A673 (cell line): ENCODE results near the gene DPH3. TPM values are rescaled to one million over a fixed set of nuclear protein-coding genes. Genes with fewer than 3 reads are reported as not detected.

Source experiments
- BruUV-seq: library from RNA; stranded (reverse); fragments of 400-500 nt; replicated peaks from 2 replicates; lab custom pipeline; 2021; lab: Mats Ljungman, UMichigan
- CTCF ChIA-PET: fragments of 300-600 bp; sonication (Branson Sonifier 250); formaldehyde crosslinking; loops from one replicate; lab custom pipeline; 2022; ENCODE audit warnings: antibody characterized with exemption; lab: Charles Lee
- POLR2A ChIA-PET: fragments of 300-600 bp; sonication (Branson Sonifier 250); formaldehyde crosslinking; loops from one replicate; lab custom pipeline; 2022; ENCODE audit warnings: antibody characterized with exemption; ENCODE audit not compliant: low non-redundant PET; lab: Charles Lee
- DNase-seq: peaks from one replicate; pipeline ENCODE4 v3.0.0-alpha.2; 2015; ENCODE audit warnings: low spot score
- H3K27ac ChIP-seq: fragments of 200-600 bp; sonication (generic); 2 replicates; pipeline ENCODE4 v1.5.1; 2016; ENCODE audit warnings: mixed run types, low read depth, mild to moderate bottlenecking, mixed read lengths, antibody characterized with exemption, low read length; ENCODE audit not compliant: poor library complexity, severe bottlenecking
- H3K27me3 ChIP-seq: fragments of 200-600 bp; sonication (generic); replicated peaks from 2 replicates; pipeline ENCODE4 v1.6.1; 2017; ENCODE audit warnings: mixed run types, low read depth, mild to moderate bottlenecking, mixed read lengths, antibody characterized with exemption, low read length; ENCODE audit not compliant: insufficient read depth, poor library complexity
- H3K36me3 ChIP-seq: fragments of 200-600 bp; sonication (generic); 2 replicates; pipeline ENCODE4 v1.6.1; 2016; ENCODE audit warnings: mixed run types, mild to moderate bottlenecking, mixed read lengths, antibody characterized with exemption, low read length; ENCODE audit not compliant: insufficient read depth, poor library complexity, severe bottlenecking
- H3K4me1 ChIP-seq: fragments of 200-600 bp; sonication (generic); 2 replicates; pipeline ENCODE4 v1.6.1; 2017; ENCODE audit warnings: mixed run types, mild to moderate bottlenecking, mixed read lengths, antibody characterized with exemption, low read length; ENCODE audit not compliant: insufficient read depth, poor library complexity, severe bottlenecking
- H3K4me3 ChIP-seq: fragments of 200-600 bp; sonication (generic); 2 replicates; pipeline ENCODE4 v1.5.1; 2016; ENCODE audit warnings: low read depth, mixed run types, mild to moderate bottlenecking, mixed read lengths, low read length; ENCODE audit not compliant: poor library complexity, severe bottlenecking
- H3K9me3 ChIP-seq: fragments of 200-600 bp; sonication (generic); 2 replicates; pipeline ENCODE4 v1.6.1; 2016; ENCODE audit warnings: mixed run types, low read depth, mild to moderate bottlenecking, mixed read lengths, antibody characterized with exemption, low read length; ENCODE audit not compliant: poor library complexity, severe bottlenecking
- CTCF ChIP-seq: fragments of 300-800, 200-600 bp; sonication (generic); conservative IDR thresholded peaks from 2 replicates; pipeline ENCODE4 v1.5.1; 2017; ENCODE audit warnings: low read depth, mild to moderate bottlenecking, antibody characterized with exemption, low read length, moderate library complexity, mixed read lengths
- EZH2 ChIP-seq: fragments of 200-600 bp; sonication (generic); IDR thresholded peaks from 2 replicates; pipeline ENCODE4 v1.6.1; 2017; ENCODE audit warnings: borderline replicate concordance, low read depth, mild to moderate bottlenecking, mixed read lengths, antibody characterized with exemption, low read length; ENCODE audit not compliant: poor library complexity, severe bottlenecking
- intact Hi-C: fragments of 100-400 bp; cut with micrococcal nuclease; formaldehyde crosslinking; loops from one replicate; pipeline ENCODE4 v1.10.0; 2022; ENCODE audit not compliant: unreplicated experiment
- total RNA-seq: library from RNA; stranded (reverse); gene quantifications from 2 replicates; pipeline ENCODE4 v1.2.3, GENCODE V29; 2021

Gene DPH3
- total RNA-seq, 1 experiment from 2014 or later, result 26.4 TPM

GRCh38 chr3:16302082-16302631 is 37.4 kb upstream of the DPH3 start:
- Histone ChIP-seq H3K4me1 (no peaks in the 10 kb centered on the region), H3K9me3 (no peaks in the 10 kb centered on the region), H3K27ac (no peak overlapping the region), H3K4me3 (no peak overlapping the region), H3K36me3 (peaks cover 5% of the 10 kb centered on the region), H3K27me3 (no peaks in the 10 kb centered on the region)
- BruUV-seq, result no TSS peak
- DNase-seq, result no peak
- POLR2A ChIA-PET, result no interaction called here
- intact Hi-C loops, result no loop called here
- CTCF ChIA-PET, result no interaction called here
- TF ChIP-seq EZH2 (no peak), CTCF (no peak)

- TF ChIP-seq CTCF (no peak), EZH2 (no peak)
- Histone ChIP-seq H3K27ac (no peak overlapping the region), H3K4me3 (no peak overlapping the region), H3K4me1 (no peaks in the 10 kb centered on the region), H3K9me3 (no peaks in the 10 kb centered on the region), H3K27me3 (no peaks in the 10 kb centered on the region), H3K36me3 (peaks cover 11% of the 10 kb centered on the region)
- no peak for DNase-seq
- ChIA-PET POLR2A (no interaction called here), CTCF (no interaction called here)
- no TSS peak for BruUV-seq
- intact Hi-C loops, result no loop called here
Measured at GRCh38 chr3:16301507-16301906, 36.8 kb upstream of the DPH3 start.

GRCh38 chr3:16300881-16301359 is 36.2 kb upstream of the DPH3 start:
- no peak overlapping the region for H3K4me3 ChIP-seq
- H3K27ac ChIP-seq, result no peak overlapping the region
- ChIA-PET CTCF (no interaction called here), POLR2A (no interaction called here)
- peaks cover 16% of the 10 kb centered on the region for H3K36me3 ChIP-seq
- TF ChIP-seq EZH2 (no peak), CTCF (no peak)
- H3K4me1 ChIP-seq, result no peaks in the 10 kb centered on the region
- DNase-seq, result no peak
- intact Hi-C loops, result no loop called here
- no peaks in the 10 kb centered on the region for H3K9me3 ChIP-seq
- no peaks in the 10 kb centered on the region for H3K27me3 ChIP-seq
- no TSS peak for BruUV-seq
